Muscle layer of colon (tissue), 2 donors: ENCODE measurements around the gene EFNA3.

Experiments
- H3K27ac ChIP-seq: one replicate; pipeline ENCODE4 v1.7.0; 2013; ENCODE audit warnings: low read depth, mild to moderate bottlenecking, low read length, moderate library complexity
- H3K27me3 ChIP-seq, 2 donors: one replicate each; pipeline ENCODE4 v1.7.0; 2013; ENCODE audit warnings: low read length in 2 of 2, mild to moderate bottlenecking in 2 of 2; ENCODE audit not compliant: insufficient read depth in 2 of 2, control insufficient read depth in 1 of 2
- H3K36me3 ChIP-seq: one replicate; pipeline ENCODE4 v1.7.0; 2013; ENCODE audit warnings: mild to moderate bottlenecking, low read length; ENCODE audit not compliant: insufficient read depth
- H3K4me1 ChIP-seq: one replicate; pipeline ENCODE4 v1.7.0; 2013; ENCODE audit warnings: mild to moderate bottlenecking, low read length; ENCODE audit not compliant: insufficient read depth
- H3K4me3 ChIP-seq, 2 donors: one replicate each; pipeline ENCODE4 v1.7.0; 2013; ENCODE audit warnings: low read length in 2 of 2, low read depth in 1 of 2, mild to moderate bottlenecking in 1 of 2, moderate library complexity in 1 of 2
- H3K9ac ChIP-seq: one replicate; pipeline ENCODE4 v1.7.0; 2013; ENCODE audit warnings: low read length
- H3K9me3 ChIP-seq: one replicate; pipeline ENCODE4 v1.7.0; 2013; ENCODE audit warnings: mild to moderate bottlenecking, low read length
- donor health status: abdominal sarcoma.
- donor health status: Adenocarcinoma of cecum.

EFNA3 gene

GRCh38 chr1:155038602-155039307 lies 39.9 kb upstream of the EFNA3 start:
- Histone ChIP-seq H3K36me3 (no peaks in the 10 kb centered on the region), H3K4me1 (no peaks in the 10 kb centered on the region), H3K27ac (no peak overlapping the region), H3K4me3 (no peak overlapping the region), H3K9me3 (no peaks in the 10 kb centered on the region), H3K27me3 (no peaks in the 10 kb centered on the region), H3K9ac (no peak overlapping the region)

GRCh38 chr1:155039308-155039669 lies 39.3 kb upstream of the EFNA3 start:
- Histone ChIP-seq H3K27me3 (no peaks in the 10 kb centered on the region), H3K4me3 (no peak overlapping the region), H3K9me3 (no peaks in the 10 kb centered on the region), H3K9ac (no peak overlapping the region), H3K27ac (no peak overlapping the region), H3K36me3 (no peaks in the 10 kb centered on the region), H3K4me1 (no peaks in the 10 kb centered on the region)

GRCh38 chr1:155040358-155041093 lies 38.1 kb upstream of the EFNA3 start:
- H3K36me3 ChIP-seq = no peaks in the 10 kb centered on the region
- no peak overlapping the region for H3K4me3 ChIP-seq
- H3K9ac ChIP-seq = no peak overlapping the region
- H3K27ac ChIP-seq = no peak overlapping the region
- no peaks in the 10 kb centered on the region for H3K4me1 ChIP-seq
- no peaks in the 10 kb centered on the region for H3K9me3 ChIP-seq
- H3K27me3 ChIP-seq = no peaks in the 10 kb centered on the region

- no peaks in the 10 kb centered on the region for H3K4me1 ChIP-seq
- no peak overlapping the region for H3K27ac ChIP-seq
- H3K36me3 ChIP-seq = no peaks in the 10 kb centered on the region
- no peak overlapping the region for H3K4me3 ChIP-seq
- H3K27me3 ChIP-seq = no peaks in the 10 kb centered on the region
- H3K9ac ChIP-seq = no peak overlapping the region
- no peaks in the 10 kb centered on the region for H3K9me3 ChIP-seq
Observed at GRCh38 chr1:155042789-155043188, 35.8 kb upstream of the EFNA3 start.

- Histone ChIP-seq H3K27me3 (no peaks in the 10 kb centered on the region), H3K36me3 (no peaks in the 10 kb centered on the region), H3K27ac (no peak overlapping the region), H3K9me3 (no peaks in the 10 kb centered on the region), H3K4me3 (no peak overlapping the region), H3K9ac (no peak overlapping the region), H3K4me1 (no peaks in the 10 kb centered on the region)
Observed at GRCh38 chr1:155043301-155043702, 35.3 kb upstream of the EFNA3 start.

- no peak overlapping the region for H3K9ac ChIP-seq
- no peaks in the 10 kb centered on the region for H3K9me3 ChIP-seq
- no peaks in the 10 kb centered on the region for H3K4me1 ChIP-seq
- H3K4me3 ChIP-seq = no peak overlapping the region
- no peak overlapping the region for H3K27ac ChIP-seq
- H3K27me3 ChIP-seq = no peaks in the 10 kb centered on the region
- no peaks in the 10 kb centered on the region for H3K36me3 ChIP-seq
Observed at GRCh38 chr1:155043793-155044192, 34.8 kb upstream of the EFNA3 start.

- Histone ChIP-seq H3K4me1 (no peaks in the 10 kb centered on the region), H3K9me3 (no peaks in the 10 kb centered on the region), H3K27ac (no peak overlapping the region), H3K27me3 (no peaks in the 10 kb centered on the region), H3K9ac (no peak overlapping the region), H3K36me3 (no peaks in the 10 kb centered on the region), H3K4me3 (no peak overlapping the region)
Observed at GRCh38 chr1:155044365-155044764, 34.3 kb upstream of the EFNA3 start.

GRCh38 chr1:155044812-155045657 lies 33.6 kb upstream of the EFNA3 start:
- Histone ChIP-seq H3K27me3 (no peaks in the 10 kb centered on the region), H3K27ac (no peak overlapping the region), H3K36me3 (no peaks in the 10 kb centered on the region), H3K4me3 (no peak overlapping the region), H3K9ac (no peak overlapping the region), H3K9me3 (no peaks in the 10 kb centered on the region), H3K4me1 (peaks cover 6% of the 10 kb centered on the region)

GRCh38 chr1:155048449-155049334 lies 29.9 kb upstream of the EFNA3 start:
- H3K9me3 ChIP-seq = no peaks in the 10 kb centered on the region
- H3K4me1 ChIP-seq = peaks cover 17% of the 10 kb centered on the region
- no peak overlapping the region for H3K4me3 ChIP-seq
- no peak overlapping the region for H3K9ac ChIP-seq
- peaks cover 4% of the 10 kb centered on the region for H3K36me3 ChIP-seq
- no peak overlapping the region for H3K27ac ChIP-seq
- no peaks in the 10 kb centered on the region for H3K27me3 ChIP-seq

- H3K36me3 ChIP-seq = peaks cover 4% of the 10 kb centered on the region
- peak overlapping the region; percentile 92 for H3K27ac ChIP-seq
- H3K4me3 ChIP-seq = peak overlapping the region; percentile 58 to 77
- H3K4me1 ChIP-seq = peaks cover 17% of the 10 kb centered on the region
- H3K9ac ChIP-seq = peak overlapping the region; percentile 12
- H3K27me3 ChIP-seq = no peaks in the 10 kb centered on the region
- H3K9me3 ChIP-seq = no peaks in the 10 kb centered on the region
Observed at GRCh38 chr1:155049651-155050559, 28.7 kb upstream of the EFNA3 start.
